WTC11 (cell line): ENCODE data around the gene KPNA3.

Experiments used
- ATF1 ChIP-seq: sonication (generic); formaldehyde crosslinking; IDR thresholded peaks from 2 replicates; pipeline ENCODE4 v1.8.1; 2023; ENCODE audit warnings: mild to moderate bottlenecking, moderate library complexity, missing genetic modification reagents
- CBFB ChIP-seq: sonication (generic); formaldehyde crosslinking; IDR thresholded peaks from 2 replicates; pipeline ENCODE4 v1.8.1; 2022; ENCODE audit warnings: mild to moderate bottlenecking, low read depth, missing genetic modification reagents
- CTCF ChIP-seq: fragments of 200-600 bp; IDR thresholded peaks from 2 replicates; pipeline ENCODE4 v1.8.0; 2022; ENCODE audit warnings: antibody characterized with exemption
- FOXJ3 ChIP-seq: sonication (generic); formaldehyde crosslinking; IDR thresholded peaks from 2 replicates; pipeline ENCODE4 v1.9.0; 2021; ENCODE audit warnings: missing genetic modification reagents, mild to moderate bottlenecking, borderline replicate concordance
- FOXP1 ChIP-seq: sonication (generic); formaldehyde crosslinking; IDR thresholded peaks from 2 replicates; pipeline ENCODE4 v1.8.0; 2022; ENCODE audit warnings: missing genetic modification reagents, mild to moderate bottlenecking, moderate library complexity, borderline replicate concordance
- MAX ChIP-seq: sonication (generic); formaldehyde crosslinking; IDR thresholded peaks from 2 replicates; pipeline ENCODE4 v1.8.0; 2022; ENCODE audit warnings: mild to moderate bottlenecking, missing genetic modification reagents
- ZNF423 ChIP-seq: fragments of 250-450 bp; sonication (Bioruptor Pico); IDR thresholded peaks from 2 replicates; pipeline ENCODE4 v2.1.2; 2022; ENCODE audit warnings: mild to moderate bottlenecking, moderate library complexity

- TF ChIP-seq CTCF (no peak), FOXJ3 (CRISPR knock-in tag) (no peak), MAX (CRISPR knock-in tag) (no peak), CBFB (CRISPR knock-in tag) (no peak), ATF1 (no peak), FOXP1 (CRISPR knock-in tag) (no peak), ZNF423 (CRISPR knock-in tag) (no peak)
These were observed 14.5 kb downstream of the KPNA3 start for GRCh38 chr13:49777746-49778614.
